ENCODE data around the gene AMER3.

DNA sequence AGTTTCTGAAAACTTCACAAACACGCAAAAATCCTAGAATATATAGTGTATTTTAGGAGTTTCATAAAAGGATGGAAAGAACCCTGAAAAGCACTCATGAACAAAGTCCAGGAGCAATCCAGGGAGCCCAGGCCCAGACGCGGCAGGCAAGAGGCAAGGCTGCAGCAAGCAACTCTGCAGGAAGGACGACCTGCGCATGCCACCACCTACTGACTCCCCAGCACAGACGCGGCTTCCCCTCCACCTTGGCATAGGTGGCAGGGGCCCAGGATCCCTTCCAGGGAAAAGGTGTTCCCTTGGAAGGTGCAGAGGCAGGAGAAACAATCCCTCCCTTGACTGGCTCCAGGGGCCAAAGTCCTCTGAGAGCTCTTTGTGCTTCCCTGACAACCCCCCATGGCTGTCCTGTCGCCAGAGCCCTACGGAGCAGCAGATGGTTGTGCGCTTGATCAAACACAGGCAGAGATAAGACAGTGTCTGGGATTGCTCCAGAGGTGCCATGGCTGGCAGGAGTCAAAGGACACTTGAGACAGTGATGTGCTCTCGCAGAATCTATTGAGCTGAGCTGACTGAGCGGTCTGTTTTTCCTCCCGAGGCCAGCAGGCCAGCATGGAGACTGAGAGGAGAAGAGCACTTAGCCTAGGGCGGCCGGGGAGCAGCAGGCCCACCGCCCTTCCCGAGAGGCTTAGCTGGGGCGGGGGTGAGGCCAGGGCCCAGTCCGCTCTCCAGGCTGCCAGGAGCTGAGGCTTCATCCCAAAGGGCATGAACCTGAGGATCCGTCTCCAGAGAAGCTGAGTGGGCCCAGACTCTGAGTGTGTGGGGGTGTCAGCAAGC lies 10.8 kb upstream of the AMER3 start:
- no peak for TF ChIP-seq POLR2AphosphoS5 (IDR thresholded peaks at IDR 0.05; ENCODE audit: low read depth, low read length)
- TF ChIP-seq SIN3A (IDR thresholded peaks at IDR 0.05; ENCODE audit: borderline replicate concordance, insufficient read depth, low read length): no peak
- TF ChIP-seq TAF1 (IDR thresholded peaks at IDR 0.05; ENCODE audit: borderline replicate concordance, insufficient read depth, low read length): no peak
